ENCODE data around the gene LSM7. TPM values are rescaled to one million over a fixed set of nuclear protein-coding genes. Genes with fewer than 3 reads are reported as not detected.

LSM7 gene
- total RNA-seq, 4 donors from 2014 or later = 97.8 to 163 (median 128) TPM

DNA sequence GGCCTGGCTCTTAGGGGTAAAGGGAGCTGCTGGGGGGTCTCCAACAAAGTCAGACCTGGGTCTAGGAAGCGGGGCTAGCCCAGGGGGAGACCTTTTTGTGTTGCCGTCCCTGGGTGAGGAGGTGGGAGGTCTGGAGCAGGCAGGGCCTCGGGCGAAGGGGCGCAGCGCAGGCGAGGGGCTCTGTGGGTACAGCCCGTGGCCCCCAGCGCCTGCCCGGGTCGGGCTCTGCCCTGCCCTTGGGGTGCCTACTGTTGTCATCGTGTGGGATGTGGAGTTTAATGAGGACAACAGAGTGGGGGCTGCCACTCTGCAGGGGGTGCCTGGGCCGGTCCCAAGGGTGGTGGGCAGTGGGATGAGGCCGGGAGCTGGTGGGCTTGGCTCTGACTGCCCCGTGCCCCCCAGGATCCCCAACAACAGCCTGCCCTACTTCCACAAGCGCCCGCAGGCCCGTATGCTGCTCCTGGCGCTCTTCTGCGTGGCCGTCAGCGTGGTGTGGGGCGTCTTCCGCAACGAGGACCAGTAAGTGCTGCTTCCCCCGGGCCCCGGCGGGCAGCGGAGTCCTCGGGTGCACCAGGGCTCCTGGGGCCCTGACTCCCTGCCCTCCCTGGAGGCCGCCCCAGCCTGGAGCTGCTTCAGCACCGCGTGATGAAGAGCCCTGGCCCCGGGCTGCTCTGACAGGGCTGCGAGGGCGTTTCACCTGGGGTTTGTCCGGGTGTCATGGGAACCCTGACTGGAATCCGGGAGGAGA, 12.3 kb upstream of the LSM7 start:
- Histone ChIP-seq H3K4me3 (no peak overlapping the region), H3K36me3 (peaks cover 0 to 81% (median 12%) of the 10 kb centered on the region in 3 donors), H3K27ac (no peak overlapping the region), H3K9me3 (no peaks in the 10 kb centered on the region), H3K27me3 (no peaks in the 10 kb centered on the region), H3K4me1 (peaks cover 0 to 18% (median 4%) of the 10 kb centered on the region in 3 donors)
- 81% methylated on average over 10 of the region's 38 CpGs; no CpG with 5 or more reads in 1 of the 2 donors for WGBS, 2 donors
- DNase-seq = no peak
- TF ChIP-seq, protein P1, sequence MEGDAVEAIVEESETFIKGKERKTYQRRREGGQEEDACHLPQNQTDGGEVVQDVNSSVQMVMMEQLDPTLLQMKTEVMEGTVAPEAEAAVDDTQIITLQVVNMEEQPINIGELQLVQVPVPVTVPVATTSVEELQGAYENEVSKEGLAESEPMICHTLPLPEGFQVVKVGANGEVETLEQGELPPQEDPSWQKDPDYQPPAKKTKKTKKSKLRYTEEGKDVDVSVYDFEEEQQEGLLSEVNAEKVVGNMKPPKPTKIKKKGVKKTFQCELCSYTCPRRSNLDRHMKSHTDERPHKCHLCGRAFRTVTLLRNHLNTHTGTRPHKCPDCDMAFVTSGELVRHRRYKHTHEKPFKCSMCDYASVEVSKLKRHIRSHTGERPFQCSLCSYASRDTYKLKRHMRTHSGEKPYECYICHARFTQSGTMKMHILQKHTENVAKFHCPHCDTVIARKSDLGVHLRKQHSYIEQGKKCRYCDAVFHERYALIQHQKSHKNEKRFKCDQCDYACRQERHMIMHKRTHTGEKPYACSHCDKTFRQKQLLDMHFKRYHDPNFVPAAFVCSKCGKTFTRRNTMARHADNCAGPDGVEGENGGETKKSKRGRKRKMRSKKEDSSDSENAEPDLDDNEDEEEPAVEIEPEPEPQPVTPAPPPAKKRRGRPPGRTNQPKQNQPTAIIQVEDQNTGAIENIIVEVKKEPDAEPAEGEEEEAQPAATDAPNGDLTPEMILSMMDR (IDR thresholded peaks at IDR 0.05) = no peak
- no peak for TF ChIP-seq POLR2A (IDR thresholded peaks at IDR 0.05)
- intact Hi-C loops (cut with DNase I) = no loop called here

DNA sequence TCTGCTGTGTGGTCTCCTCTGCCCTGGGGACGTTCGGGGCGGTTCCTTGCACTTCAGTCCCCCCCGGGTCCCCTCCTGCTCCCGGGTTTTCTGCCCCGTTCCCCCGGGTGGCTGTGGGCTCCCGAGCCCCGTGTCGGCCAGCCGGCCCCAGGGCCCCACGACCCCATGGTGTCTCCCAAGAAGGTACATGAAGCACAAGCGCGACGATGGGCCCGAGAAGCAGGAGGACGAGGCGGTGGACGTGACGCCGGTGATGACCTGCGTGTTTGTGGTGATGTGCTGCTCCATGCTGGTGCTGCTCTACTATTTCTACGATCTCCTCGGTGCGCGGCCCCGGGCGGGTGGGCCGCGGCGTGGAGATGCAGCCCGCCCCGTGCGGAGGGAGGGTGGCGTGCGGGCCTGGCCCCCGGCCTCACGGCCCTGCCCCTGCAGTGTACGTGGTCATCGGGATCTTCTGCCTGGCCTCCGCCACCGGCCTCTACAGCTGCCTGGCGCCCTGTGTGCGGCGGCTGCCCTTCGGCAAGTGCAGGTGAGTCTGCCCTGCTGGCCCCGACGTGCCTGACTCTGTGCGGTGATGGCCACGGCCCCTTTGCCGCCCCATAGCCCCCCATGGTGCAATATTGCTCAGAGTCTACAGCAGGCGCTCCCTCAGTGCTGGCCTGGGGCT, 11.4 kb upstream of the LSM7 start:
- Histone ChIP-seq H3K9me3 (no peaks in the 10 kb centered on the region), H3K27ac (no peak overlapping the region), H3K4me1 (peaks cover 0 to 16% (median 4%) of the 10 kb centered on the region in 3 donors), H3K4me3 (no peak overlapping the region), H3K27me3 (no peaks in the 10 kb centered on the region), H3K36me3 (peaks cover 0 to 76% (median 12%) of the 10 kb centered on the region in 3 donors)
- intact Hi-C loops (cut with DNase I) = no loop called here
- WGBS, 2 donors = 95% methylated on average over 26 of the region's 52 CpGs; no CpG with 5 or more reads in 1 of the 2 donors
- DNase-seq = no peak
- TF ChIP-seq, protein P1 (IDR thresholded peaks at IDR 0.05) = no peak
- no peak for TF ChIP-seq POLR2A (IDR thresholded peaks at IDR 0.05)

DNA sequence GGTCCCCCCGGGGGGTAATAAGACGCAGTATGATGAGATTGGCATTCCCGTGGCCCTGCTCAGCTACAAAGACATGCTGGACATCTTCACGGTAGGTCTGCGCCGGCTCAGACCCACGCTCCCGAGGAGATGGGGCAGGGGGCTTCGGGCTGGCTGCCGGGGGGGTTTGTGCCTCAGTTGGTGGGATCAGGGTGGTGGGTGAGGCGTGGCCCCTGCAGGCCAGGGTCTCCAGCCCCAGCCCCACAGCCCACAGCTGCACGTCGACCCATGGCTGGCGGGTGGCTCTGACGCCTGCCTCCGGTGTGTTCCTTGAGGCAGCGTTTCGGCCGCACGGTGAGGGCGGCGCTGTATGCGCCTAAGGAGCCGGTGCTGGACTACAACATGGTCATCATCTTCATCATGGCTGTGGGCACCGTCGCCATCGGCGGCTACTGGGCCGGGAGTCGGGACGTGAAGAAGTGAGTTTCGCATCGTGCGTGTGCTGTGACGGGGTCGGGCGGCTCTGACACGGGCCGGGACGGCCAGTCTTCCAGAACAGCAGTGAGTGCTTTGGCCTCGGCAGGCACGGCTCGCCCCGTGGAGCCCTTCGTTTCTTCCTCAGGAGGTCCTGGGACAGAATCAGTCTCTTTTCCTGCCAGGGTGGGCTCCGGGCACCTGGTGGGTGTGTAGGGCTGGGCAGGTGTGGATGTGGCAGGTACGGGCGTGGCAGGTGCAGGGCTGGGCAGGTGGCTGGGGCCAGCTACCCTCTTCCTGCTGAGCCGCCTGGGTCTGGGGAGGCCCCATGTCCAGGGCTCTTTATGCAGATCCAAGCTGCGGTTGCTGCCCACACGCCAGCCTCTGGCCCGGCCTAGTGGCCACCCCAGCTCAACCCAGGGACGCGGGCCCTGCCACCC, 10.6 kb upstream of the LSM7 start:
- Histone ChIP-seq H3K36me3 (peaks cover 0 to 78% (median 12%) of the 10 kb centered on the region in 3 donors), H3K4me1 (peaks cover 0 to 19% (median 4%) of the 10 kb centered on the region in 3 donors), H3K9me3 (no peaks in the 10 kb centered on the region), H3K27ac (no peak overlapping the region), H3K4me3 (no peak overlapping the region), H3K27me3 (no peaks in the 10 kb centered on the region)
- intact Hi-C loops (cut with DNase I) = no loop called here
- WGBS, 2 donors = 95% methylated on average over 12 of the region's 54 CpGs; no CpG with 5 or more reads in 1 of the 2 donors
- no peak for DNase-seq
- TF ChIP-seq, protein P1 (IDR thresholded peaks at IDR 0.05) = no peak
- no peak for TF ChIP-seq POLR2A (IDR thresholded peaks at IDR 0.05)

DNA sequence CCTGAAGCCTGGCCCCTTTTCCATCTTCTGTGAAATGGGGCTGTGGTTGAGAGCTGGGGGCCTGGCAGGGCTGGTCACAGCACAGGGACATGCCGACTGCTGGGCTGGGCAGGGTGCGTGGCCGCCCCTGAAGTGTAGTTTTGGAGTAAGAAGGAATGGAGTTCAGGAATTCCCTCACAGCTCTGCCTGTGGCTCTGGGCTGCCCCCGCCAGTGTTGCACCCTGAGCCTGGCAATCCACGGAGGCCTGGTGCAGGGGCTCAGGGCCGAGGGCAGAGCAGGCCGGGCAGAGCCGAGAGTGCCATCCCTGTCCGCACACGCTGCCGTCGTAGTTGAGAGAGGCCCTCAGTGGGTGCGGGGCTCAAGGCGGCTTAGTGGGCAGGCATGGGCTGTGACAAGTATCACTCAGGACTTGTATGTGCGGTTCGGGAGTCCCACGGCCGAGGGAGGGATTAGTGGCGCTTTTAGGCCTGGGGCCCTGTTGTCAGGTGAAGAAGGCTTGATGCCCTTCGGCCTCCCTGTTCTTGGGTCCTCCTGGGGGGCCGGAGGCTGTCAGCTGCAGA, 9.7 kb upstream of the LSM7 start:
- no peak for DNase-seq
- Histone ChIP-seq H3K27me3 (no peaks in the 10 kb centered on the region), H3K4me3 (no peak overlapping the region), H3K27ac (no peak overlapping the region), H3K36me3 (peaks cover 0 to 71% (median 12%) of the 10 kb centered on the region in 3 donors), H3K4me1 (peaks cover 0 to 27% (median 4%) of the 10 kb centered on the region in 3 donors), H3K9me3 (no peaks in the 10 kb centered on the region)
- no peak for TF ChIP-seq POLR2A (IDR thresholded peaks at IDR 0.05)
- TF ChIP-seq, protein P1 (IDR thresholded peaks at IDR 0.05) = no peak
- intact Hi-C loops (cut with DNase I) = no loop called here
- WGBS, 2 donors = 80% methylated on average over 1 of the region's 21 CpGs; no CpG with 5 or more reads in 1 of the 2 donors
